22Rv1 (cell line): Measurements from ENCODE around the gene ANKS1B.

Experiments used
- H3K27ac ChIP-seq: fragments of 450-650 bp; 2 replicates; pipeline ENCODE4 v1.5.1; 2017
- ZFX ChIP-seq: fragments of 450-650 bp; IDR thresholded peaks from 2 replicates; pipeline ENCODE4 v1.6.1; 2017; ENCODE audit warnings: antibody characterized with exemption, borderline replicate concordance
- TF ChIP-seq, protein P1 (sequence below): fragments of 450-650 bp; IDR thresholded peaks from 2 replicates; pipeline ENCODE4 v1.5.1; 2017; ENCODE audit warnings: mild to moderate bottlenecking

Gene ANKS1B

DNA sequence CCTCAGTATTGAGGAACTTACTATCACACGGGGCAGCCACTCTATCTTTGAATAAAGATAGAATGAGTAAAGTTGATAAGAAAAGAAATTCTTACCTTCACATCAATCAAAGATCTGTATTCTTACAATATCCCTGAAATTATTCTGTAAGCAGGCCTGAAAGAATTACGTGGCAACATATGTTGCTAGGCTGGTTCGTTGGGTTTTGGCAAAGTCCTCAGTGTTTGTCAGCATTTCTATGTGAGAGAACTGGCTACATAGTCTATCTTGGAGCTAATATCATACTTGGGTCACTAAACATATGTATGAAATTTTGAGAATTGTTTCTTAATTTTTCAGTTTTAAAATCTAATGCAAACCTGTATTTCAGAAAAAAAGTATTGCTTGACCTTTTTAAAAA lies 749.4 kb downstream of the ANKS1B start:
- no peak for TF ChIP-seq ZFX
- TF ChIP-seq, protein P1, sequence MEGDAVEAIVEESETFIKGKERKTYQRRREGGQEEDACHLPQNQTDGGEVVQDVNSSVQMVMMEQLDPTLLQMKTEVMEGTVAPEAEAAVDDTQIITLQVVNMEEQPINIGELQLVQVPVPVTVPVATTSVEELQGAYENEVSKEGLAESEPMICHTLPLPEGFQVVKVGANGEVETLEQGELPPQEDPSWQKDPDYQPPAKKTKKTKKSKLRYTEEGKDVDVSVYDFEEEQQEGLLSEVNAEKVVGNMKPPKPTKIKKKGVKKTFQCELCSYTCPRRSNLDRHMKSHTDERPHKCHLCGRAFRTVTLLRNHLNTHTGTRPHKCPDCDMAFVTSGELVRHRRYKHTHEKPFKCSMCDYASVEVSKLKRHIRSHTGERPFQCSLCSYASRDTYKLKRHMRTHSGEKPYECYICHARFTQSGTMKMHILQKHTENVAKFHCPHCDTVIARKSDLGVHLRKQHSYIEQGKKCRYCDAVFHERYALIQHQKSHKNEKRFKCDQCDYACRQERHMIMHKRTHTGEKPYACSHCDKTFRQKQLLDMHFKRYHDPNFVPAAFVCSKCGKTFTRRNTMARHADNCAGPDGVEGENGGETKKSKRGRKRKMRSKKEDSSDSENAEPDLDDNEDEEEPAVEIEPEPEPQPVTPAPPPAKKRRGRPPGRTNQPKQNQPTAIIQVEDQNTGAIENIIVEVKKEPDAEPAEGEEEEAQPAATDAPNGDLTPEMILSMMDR, result no peak

DNA sequence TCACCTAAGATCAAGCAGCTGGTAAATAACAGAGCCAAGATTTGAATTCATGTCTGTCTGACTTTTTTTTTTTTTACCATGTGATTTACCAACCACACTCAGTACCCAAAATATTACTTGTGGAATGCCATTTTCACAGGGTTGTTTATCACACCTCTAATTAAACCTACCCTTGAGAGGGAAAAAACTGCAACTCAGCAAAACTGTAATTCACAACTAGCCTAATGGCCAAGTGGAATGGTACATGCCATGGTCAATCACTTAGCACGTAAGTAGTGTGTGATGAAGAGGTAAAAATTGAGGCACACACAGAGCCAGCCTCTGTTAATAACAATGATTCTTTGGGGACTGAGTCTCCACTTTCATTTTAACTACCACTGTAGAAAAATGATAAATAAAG lies 750.0 kb downstream of the ANKS1B start:
- no peak overlapping the region for H3K27ac ChIP-seq
- TF ChIP-seq ZFX, result no peak
- TF ChIP-seq, protein P1, result no peak

More for the DNA sequence above, 749.4 kb downstream of the ANKS1B start:
- no peak overlapping the region for H3K27ac ChIP-seq

DNA sequence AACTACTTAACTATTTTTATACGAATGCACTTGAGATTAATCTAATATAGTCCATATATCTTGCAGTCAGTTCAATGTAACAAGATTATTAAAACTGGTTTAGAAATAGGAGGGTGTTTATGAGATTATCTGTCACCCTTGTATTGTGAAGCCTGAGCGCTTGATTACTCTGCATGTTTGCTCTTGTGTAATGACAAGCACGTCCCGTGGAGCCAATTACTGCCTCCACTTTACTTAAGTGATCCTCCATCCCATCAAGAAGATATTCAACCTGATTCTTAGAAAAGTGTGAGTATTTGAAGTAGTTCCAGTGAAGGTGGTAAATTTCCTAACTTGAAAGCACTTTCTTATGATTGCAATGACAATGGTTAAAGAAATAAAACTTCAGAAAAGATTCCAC lies 752.4 kb downstream of the ANKS1B start:
- TF ChIP-seq, protein P1, result no peak
- TF ChIP-seq ZFX, result no peak
- H3K27ac ChIP-seq, result no peak overlapping the region

DNA sequence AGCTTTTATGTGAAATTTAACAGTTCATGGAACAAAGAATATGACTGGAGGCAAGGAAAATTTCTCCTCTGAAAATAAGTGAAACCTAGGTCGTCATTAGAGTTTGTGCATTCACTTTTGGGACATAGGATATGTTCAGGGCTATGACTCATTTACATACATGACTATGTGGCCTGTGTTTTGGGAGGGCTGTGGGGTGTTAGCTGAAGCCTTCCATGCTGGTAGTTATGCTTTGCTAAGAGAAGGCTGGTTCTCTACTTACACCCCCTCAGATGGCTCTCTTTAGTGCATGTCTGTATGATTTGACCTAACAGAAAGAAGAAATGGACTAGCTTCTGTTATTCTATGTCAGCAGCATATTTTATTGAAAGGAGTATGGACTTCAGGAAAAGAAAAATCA lies 753.7 kb downstream of the ANKS1B start:
- H3K27ac ChIP-seq, result no peak overlapping the region
- TF ChIP-seq, protein P1, result no peak
- no peak for TF ChIP-seq ZFX

DNA sequence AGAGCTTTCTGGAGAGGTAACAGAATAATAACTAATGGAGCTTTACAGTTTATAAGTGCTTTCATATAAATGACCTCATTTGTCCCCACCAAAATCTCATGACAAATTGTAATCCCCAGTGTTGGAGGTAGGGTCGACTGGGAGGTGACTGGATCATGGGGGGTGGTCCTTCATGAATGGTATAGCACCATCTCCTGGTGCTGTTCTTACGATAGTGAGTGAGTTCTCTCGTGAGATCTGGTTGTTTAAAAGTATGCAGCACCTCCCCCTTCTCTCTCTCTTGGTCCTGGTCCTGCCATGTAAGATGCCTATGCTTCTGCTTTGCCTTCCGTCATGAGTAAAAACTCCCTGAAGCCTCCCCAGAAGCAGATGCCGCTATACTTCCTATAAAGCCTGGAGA lies 760.5 kb downstream of the ANKS1B start:
- TF ChIP-seq, protein P1, result no peak
- TF ChIP-seq ZFX, result no peak
- no peak overlapping the region for H3K27ac ChIP-seq

DNA sequence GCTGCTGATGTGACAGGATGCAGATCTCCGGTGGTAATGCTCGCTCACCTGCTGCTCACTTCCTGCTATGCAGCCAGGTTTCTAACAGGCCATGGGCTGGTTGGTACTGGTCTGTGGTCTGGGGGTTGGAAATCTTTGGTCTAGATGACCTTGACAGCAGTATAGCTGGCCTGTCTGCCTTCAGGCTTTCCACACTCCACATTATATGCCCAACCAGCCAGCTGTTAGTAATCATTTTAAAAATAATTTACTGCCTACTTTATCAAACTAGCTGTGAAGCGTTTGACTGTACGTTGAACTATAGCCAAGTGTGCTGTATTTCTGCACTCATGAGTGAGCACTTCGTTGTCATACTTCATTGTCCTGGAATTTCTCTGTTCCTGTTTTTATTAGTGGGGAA lies 761.2 kb downstream of the ANKS1B start:
- no peak overlapping the region for H3K27ac ChIP-seq
- no peak for TF ChIP-seq ZFX
- TF ChIP-seq, protein P1, result no peak

DNA sequence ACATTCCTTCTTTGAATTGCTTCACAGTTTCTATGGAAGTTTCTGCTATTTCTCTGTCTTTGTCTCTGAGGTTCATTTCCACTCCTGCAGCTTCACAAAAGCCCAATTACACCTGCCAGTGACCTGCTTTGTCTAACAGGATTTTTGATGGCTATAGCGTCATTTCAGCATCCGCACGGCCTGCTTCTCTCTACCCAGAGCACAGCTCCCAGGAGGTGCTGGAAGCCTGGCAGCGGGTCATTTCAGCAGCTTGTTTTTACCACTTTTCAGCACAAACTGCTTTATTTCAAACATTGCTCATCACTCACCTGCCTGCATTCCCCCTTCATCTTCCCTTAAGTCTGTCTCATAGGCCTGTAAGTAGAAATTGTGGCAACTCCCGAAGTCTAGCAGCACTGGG lies 771.7 kb downstream of the ANKS1B start:
- no peak for TF ChIP-seq ZFX
- TF ChIP-seq, protein P1, result no peak

More for the DNA sequence above, 771.7 kb downstream of the ANKS1B start:
- no peak overlapping the region for H3K27ac ChIP-seq
